Head of caudate nucleus (tissue), 42 donors: ENCODE results near the gene CHST3.

Experiments used
- DNase-seq, 42 donors: peaks; one replicate each; pipeline versions ENCODE4 v3.0.0 to v3.0.0-alpha.2; 2020 to 2021; ENCODE audit warnings: mixed read lengths in 7 of 42
- intact Hi-C: fragments of 100-400 bp; cut with DNase I; formaldehyde crosslinking; loops from one replicate; pipeline ENCODE4 v1.15.0; 2022

Gene CHST3

DNA sequence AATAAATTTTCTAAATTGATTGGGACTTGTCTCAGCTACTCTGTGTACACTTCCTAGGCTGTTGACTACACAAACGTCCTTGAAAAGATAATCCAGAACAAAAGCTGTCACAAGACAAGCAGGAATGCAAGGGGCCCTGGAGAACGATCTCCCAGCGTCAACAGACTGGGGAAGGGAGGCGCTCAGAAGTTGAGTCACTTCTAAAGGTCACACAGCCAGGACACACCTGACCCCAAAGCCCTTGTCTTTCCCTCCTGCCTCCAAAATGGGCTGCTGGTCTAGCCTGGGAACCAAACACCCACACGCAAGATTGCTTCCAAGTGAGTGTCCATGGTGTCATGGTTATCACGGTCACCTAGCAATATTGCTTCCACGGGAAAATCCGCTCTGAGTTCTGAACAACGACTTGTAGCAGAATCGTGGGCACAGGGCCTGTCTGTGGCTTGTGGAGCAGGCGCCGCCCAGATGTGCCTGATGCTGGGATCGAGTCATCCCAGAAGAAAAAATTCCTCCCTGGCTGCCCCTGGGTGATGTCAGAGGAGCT lies 74.3 kb downstream of the CHST3 start:
- intact Hi-C loops, result no loop called here
- peak in 1 of 42 donors; percentile 51 for DNase-seq

DNA sequence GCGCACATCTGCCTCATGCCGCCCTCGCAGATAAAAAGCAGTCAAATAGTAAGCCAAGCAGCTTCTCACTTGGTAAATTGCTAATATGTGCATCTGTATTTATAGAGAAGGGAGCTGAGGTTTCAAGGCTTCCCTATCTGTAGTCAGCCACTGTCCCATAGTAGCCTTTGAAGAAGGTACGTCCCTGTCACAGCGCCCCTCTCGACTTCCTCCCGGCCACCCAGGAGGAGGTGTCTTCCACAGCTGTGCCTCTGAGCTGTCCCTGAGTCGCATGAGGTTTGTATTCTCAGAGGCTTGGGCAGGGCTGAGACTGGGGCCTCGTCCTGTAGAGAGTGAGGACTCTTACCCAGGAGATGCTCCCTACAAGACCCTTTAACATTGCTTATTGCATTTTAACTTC lies 75.2 kb downstream of the CHST3 start:
- no peak for DNase-seq
- intact Hi-C loops, result no loop called here

DNA sequence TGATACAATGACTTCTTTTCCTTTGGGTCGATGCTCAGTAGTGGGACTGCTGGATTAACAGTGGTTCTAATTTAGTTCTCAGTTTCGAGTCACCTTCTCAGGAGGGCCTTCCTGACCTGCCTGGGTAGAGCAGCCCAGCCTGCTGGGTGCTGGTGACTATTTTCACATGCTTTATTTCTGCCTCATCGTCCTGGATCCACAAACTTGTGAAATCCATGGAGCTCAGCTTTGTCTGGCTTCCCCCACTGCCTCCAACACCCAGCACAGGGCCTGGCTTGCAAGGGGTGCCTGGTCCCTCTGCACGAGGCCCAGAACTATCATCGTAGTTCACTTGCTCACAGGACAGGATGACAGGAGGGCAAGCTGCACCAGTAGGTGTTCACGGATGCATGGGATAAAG lies 77.3 kb downstream of the CHST3 start:
- no peak for DNase-seq
- intact Hi-C loops, result no loop called here

DNA sequence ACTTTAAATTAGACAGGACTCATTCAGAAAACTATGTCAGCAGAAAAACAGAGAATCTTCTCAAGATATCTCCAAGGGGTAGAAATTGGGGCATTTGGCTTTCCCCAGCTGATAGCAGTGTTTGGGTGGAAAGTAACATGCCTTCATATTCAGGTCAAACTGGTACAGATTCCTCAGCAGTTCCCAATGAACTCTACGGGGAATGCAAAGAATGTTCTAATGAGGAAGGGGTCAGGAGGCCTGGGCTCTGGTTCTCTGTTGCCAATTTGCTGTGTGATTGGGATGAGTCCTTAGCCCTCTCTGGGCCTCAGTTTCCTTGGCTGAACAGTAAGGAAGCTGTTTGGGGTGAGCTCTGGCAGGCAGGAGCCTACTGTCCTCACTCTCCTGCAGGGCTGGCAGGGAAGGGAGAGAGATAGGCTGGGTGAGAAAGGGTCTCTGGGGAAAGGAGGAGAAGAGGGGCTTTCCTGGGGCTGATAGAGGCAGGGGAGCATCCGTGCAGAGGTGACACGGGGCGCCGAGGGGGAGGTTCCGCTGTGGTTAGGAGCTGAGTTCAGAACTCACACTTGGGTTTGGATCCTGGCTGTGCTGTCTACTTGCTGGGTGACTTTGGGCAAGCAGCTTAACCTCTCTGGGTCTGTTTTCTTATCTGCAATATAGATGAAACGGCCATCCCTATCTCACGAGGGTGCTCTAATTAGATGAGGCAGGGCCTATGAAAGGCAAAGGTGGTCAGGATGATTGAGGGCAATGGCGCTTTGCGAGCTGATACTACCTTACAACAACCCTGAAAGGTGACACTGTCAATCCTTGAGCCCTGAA lies 79.0 kb downstream of the CHST3 start:
- DNase-seq, result no peak
- intact Hi-C loops, result no loop called here

DNA sequence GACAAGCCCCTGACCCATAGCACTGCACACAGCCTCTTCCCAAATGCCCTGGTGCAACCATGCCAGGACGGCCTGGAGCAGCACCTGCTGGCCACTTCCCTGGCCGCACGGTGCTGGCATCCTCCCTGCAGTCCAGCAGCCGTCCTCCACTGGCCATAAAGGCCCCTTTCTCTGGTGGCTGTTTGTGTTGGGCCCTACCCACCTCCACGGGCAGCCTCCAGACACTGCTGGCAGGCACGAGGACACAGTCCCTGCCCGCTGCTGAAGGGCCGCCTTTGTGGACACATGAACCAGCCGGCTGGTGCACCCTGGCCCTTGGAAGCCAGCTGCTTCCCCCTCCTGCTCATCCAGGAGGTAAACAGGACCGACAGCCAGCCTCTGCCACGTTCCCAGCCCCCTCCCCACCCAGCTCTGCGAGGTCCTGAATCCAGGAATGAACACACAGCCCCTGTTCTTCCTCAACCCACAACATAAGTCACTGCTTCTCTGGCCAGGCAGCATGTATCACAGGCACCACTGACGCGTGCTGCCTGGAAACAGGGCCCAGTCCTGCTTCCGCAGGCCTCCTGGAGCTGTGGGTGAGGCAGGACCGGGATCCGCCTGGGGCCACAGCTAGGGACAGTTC lies 80.3 kb downstream of the CHST3 start:
- intact Hi-C loops, result loop anchor here (5.0 kb wide), 2 partner anchors 87 to 147 kb away; no protein-coding TSS in a partner anchor
- peak; percentile 71 to 98 (median 88) for DNase-seq

DNA sequence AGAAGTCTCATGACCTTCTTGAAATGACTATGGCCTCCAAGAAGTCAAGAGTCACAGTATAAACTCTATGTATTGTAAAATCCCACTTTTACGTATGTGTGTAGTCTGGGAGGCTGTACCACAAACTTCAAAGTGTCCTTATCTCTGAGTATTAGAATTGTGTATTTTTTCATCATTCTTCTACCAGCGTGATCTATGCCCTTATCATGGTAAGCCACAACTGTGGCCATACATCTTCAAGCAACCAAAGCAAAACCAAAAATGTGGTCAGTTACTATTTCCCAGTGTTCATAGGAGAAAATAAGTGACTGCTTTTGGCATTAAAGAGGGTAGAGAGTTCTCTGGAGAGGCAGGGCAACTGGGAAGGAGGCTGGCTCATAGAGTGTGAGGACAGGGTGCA lies 81.4 kb downstream of the CHST3 start:
- intact Hi-C loops, result loop anchor here (5.0 kb wide), 2 partner anchors 88 to 148 kb away; no protein-coding TSS in a partner anchor

DNA sequence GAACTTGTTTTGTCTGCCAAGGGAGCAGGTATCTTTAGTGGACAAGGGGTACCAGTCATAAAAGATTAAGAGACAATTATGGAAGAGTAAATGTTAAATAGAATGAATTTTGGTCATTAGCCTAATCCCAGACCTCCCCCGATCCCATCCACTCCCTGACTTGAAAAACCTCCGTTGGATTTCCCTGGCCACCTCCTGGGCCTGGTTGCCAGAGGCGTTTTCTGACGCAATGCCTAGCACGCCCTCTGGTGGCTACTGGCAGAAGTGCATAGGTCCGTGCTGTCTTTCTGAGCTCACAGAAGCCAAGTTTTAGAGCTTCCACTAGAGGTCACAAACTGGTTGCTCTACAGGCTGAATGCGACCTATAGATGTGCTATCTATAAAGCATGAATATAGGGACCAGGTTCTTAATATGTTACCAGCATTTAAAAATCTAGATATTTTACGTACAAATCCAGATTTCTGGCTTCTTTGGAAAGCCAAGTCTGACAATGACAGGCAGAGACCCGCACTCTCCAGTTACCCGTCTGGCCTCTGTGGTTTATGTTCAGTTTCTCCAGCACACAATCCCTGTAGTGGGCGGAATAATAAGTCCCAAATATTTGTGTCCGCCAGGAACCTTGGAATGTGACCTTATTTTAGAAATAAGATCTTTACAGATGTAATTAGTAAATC lies 84.4 kb downstream of the CHST3 start:
- intact Hi-C loops, result loop anchor here (5.0 kb wide), 2 partner anchors 91 to 151 kb away; no protein-coding TSS in a partner anchor
- DNase-seq, result peak; percentile 72 to 99 (median 96)

More for the DNA sequence above, 81.4 kb downstream of the CHST3 start:
- no peak for DNase-seq

DNA sequence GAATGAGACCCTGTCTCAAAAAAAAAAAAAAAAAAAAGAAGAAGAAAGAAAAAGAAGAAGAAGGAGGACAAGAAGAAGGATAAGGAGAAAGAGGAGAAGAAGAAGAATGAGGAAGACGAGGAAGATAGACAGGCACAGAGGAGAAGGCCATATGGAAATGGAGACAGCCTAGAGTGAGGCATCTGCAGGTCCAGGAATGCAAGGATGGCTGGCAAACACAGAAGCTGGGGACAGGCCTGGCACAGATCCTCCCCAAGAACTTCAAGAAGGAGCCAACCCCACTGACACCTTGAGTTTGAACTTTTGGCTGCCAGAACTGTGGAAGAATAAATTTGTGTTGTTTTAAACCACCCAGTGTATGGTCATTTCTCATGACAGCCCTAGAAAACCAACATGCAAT lies 85.3 kb downstream of the CHST3 start:
- intact Hi-C loops, result loop anchor here (5.0 kb wide), 2 partner anchors 92 to 152 kb away; no protein-coding TSS in a partner anchor
- DNase-seq, result no peak

DNA sequence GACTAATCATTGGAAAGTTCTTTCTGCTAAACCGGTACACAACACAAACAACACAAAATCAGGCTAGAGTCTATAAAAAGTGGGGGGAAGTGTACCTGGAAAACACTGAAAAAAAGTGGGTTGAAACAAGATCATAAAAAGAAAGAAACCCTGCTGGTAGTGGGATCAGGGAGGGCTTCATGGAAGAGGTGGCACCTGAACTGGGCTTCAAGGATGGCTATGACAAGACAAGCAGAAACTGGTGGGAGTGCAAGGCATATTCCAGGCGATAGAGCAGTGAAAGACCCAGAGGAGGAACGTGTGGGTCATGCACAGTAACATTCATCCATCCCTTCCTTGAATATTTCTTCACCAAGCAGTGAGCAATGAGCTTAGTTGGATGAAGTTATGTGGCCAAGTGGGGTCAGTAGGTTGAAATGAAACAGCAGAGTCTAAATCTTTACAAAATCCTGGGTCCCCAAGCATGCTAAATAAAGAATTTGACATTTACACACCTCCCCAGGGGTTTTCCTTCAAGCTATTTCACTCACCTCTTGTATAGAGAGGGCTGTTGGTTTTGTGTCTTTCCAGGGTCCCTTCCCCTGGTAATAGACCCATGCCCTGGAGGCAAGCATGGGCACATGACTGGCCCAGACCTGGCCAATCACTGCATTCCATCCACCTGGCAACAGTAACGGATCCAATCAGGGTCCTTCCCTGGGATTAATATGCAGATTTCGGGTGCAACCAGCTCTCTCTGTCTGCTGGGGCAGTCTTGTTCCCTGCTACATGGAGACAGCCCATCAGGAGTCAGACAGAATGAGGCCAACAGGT lies 86.0 kb downstream of the CHST3 start:
- intact Hi-C loops, result loop anchor here (5.0 to 10.0 kb wide), 4 partner anchors 93 to 285 kb away; partner anchors contain the start of genes ANAPC16 and ASCC1

DNA sequence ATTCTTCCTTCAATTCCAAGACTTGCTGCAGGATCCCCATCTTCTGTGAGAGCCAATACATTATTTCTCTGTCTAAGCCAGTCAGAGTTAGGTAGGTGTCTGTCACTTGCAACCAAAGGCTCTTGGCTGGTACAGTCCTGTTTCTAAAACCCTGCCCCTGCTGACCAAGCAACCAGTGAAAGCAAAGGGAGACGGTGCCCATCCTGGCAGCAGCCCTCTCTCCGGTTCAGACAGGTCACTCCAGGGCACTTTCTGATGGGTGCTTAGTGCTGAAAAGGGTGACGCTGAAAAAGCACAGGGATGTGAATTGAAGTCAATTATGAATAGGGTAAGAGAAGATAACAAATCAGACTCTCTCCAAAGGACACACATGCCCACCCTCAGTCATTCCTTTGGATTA lies 86.7 kb downstream of the CHST3 start:
- no peak for DNase-seq
- intact Hi-C loops, result loop anchor here (10.0 kb wide), 2 partner anchors 164 to 284 kb away; partner anchors contain the start of genes ANAPC16 and ASCC1

More for the DNA sequence above, 86.0 kb downstream of the CHST3 start:
- DNase-seq, result no peak

DNA sequence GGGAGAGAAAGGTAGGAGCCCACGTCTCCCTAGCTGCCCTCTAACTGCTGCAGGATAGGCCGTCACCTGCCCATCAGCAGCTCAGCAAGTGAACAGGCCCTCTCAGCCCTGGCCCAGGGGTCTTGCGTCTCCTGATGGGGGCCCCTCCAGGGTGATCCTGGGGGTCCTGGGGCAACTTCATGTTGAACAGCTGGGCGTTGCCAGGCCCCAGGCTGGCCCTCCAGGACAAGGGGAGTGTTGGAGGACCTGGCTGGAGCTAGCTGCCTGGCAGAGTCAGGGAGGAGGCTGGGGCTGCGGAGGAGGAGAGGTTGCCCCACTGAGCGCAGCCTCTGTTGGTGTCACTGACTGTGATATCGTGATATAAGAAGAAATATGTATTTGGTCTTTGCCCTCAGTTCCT lies 89.5 kb downstream of the CHST3 start:
- intact Hi-C loops, result loop anchor here (10.0 kb wide), 2 partner anchors 161 to 281 kb away; partner anchors contain the start of genes ANAPC16 and ASCC1

DNA sequence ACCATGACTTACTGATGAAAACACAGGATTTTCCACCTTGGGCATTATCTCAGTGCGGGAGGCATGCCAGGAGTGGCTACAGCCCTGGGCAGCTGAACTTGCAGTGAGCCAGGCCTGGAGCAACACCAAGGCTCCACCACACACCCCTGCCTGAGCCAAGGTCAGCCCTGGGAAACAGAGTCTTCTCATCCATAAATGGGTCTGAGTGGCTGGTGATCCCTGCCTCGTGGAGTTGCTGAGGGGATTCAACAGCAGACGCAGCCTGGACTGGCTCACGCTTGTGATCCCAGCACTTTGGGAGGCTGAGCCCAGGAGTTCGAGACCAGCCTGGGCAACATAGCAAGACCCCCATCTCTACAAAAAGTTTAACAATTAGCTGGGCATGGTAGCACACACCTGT lies 91.9 kb downstream of the CHST3 start:
- intact Hi-C loops, result loop anchor here (10.0 kb wide), 2 partner anchors 159 to 279 kb away; partner anchors contain the start of genes ANAPC16 and ASCC1
- no peak for DNase-seq

More for the DNA sequence above, 89.5 kb downstream of the CHST3 start:
- DNase-seq, result no peak

DNA sequence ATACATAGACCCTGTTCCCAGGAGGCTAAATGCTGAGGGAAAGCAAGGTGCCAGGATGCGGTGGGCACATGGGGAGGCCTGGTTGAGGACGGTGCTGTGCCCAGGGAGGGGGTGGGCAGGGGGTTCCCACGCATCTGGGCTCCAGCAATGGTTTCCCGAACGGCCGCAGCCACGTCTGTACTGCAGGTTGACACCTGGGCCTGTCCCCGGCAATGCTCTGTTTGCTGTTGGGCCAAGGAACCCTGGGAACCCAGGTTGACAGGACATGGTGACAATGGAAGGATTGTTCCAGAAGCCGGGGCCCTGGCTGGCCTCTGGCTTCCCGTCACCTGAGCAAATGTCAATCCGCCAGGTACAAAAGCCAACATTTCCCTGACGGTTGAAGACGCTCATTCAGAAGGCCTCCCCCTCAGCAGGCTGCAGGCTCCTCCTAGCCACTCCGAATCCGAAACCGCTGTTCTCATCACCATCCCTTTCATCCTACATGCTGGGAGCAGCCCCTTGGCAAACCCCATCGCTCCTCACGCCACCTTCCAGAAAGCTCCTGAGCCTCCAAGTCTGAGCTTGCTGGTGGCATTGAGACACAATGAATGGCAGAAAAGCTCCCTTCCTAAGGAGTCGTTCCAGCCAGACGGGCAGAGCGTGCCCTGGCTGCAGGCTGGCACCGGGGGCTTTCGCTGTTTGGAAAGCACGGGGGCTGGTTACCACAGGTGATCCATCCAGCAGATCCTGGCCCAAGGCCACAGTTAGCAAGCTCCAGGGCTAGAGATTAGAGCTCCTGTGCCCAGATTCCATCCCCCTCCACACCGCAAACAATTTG lies 92.9 kb downstream of the CHST3 start:
- no peak for DNase-seq
- intact Hi-C loops, result loop anchor here (10.0 kb wide), 2 partner anchors 158 to 278 kb away; partner anchors contain the start of genes ANAPC16 and ASCC1

DNA sequence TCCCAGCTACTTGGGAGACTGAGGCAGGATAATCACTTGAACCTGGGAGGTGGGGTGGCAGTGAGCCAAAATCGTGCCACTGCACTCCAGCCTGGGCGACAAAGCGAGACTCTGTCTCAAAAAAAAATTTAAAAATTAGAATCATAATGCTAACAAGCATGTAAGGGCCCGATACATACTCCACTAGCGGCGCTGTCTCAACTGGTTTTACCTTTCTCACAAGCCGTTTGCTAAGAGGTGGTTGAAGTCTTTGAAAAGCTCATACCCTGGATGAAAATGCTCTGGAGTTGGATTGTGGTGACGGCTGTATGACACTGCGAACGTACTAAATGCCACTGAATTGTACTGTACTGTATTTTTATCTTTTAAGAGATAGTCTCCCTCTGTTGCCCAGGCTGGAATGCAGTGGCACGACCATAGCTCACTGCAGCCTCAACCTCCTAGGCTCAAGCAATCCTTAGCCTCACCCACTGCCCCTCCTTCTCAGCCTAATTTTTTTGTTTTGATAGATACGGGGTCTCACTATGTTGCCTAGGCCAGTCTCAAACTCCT lies 94.2 kb downstream of the CHST3 start:
- intact Hi-C loops, result loop anchor here (10.0 kb wide), 2 partner anchors 156 to 276 kb away; partner anchors contain the start of genes ANAPC16 and ASCC1
- peak in 7 of 42 donors; percentile 27 to 73 (median 43) for DNase-seq

DNA sequence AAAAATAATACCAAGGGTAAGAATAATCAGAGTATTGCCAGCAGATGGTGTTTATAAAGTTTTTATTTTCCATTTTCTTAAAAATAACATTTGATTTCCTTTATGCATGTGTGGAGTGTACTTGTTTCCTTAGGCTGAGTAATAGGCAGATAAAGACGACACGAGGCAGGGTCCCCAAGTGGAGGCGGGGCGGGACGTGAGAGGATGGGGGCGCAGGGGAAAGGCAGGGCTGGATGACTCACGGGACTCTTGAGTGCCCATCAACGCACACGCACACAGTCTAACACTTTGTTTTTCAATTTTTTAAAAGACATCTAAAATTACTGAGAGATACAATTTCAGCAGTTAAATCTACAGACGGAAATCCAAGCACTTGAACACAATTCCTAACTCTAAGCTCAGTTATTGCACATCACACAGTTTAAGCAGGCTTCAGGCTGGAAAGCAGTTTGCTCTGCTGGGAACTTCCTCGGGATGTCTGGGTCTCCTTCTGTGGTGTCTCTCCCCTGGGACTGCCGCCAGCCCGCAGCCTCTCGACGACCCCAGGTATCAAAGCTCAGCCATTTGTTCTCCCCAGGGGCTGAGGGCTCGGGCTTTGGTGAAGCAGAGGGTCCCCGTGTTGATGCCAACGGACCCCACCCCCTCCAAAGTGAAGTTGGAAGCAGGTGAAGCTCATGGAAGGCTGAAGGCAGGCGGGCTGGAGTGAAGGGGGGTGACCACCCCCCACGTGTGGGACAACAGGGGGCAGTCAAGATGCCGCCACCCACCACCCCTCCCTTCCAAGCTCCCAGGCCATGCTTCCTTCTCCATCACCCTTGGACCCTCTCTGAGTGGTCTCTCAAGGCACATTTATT lies 95.0 kb downstream of the CHST3 start:
- peak in 5 of 42 donors; percentile 31 to 62 (median 48) for DNase-seq
- intact Hi-C loops, result loop anchor here (10.0 kb wide), 2 partner anchors 156 to 276 kb away; partner anchors contain the start of genes ANAPC16 and ASCC1
